Measurements from ENCODE around the gene ARID1B. TPM values are rescaled to one million over a fixed set of nuclear protein-coding genes. Genes with fewer than 3 reads are reported as not detected.

The ARID1B gene
- total RNA-seq, 1 experiment from 2014 or later, result 60.3 TPM

GRCh38 chr6:157255079-157255478, 477.9 kb downstream of the ARID1B start (continued):
- no peak for TF ChIP-seq NR3C1 (CRISPR knock-in tag; conservative IDR thresholded peaks at IDR 0.05; ENCODE audit: low read depth)
- TF ChIP-seq RELA (CRISPR knock-in tag; IDR thresholded peaks at IDR 0.05; ENCODE audit: borderline replicate concordance), result no peak
- TF ChIP-seq ZNF121 (CRISPR knock-in tag; IDR thresholded peaks at IDR 0.05), result no peak
- TF ChIP-seq ESRRA (CRISPR knock-in tag; IDR thresholded peaks at IDR 0.05; ENCODE audit: borderline replicate concordance), result no peak
- no peak for TF ChIP-seq ZBTB43 (CRISPR knock-in tag; IDR thresholded peaks at IDR 0.05)
- no peak for TF ChIP-seq KAT7 (CRISPR knock-in tag; IDR thresholded peaks at IDR 0.05; ENCODE audit: borderline replicate concordance)
- TF ChIP-seq FOXP1 (CRISPR knock-in tag; IDR thresholded peaks at IDR 0.05; ENCODE audit: borderline replicate concordance), result no peak
- TF ChIP-seq ZSCAN18 (CRISPR knock-in tag; IDR thresholded peaks at IDR 0.05), result no peak
- TF ChIP-seq EMX1 (CRISPR knock-in tag; IDR thresholded peaks at IDR 0.05), result no peak
- TF ChIP-seq, protein P1, sequence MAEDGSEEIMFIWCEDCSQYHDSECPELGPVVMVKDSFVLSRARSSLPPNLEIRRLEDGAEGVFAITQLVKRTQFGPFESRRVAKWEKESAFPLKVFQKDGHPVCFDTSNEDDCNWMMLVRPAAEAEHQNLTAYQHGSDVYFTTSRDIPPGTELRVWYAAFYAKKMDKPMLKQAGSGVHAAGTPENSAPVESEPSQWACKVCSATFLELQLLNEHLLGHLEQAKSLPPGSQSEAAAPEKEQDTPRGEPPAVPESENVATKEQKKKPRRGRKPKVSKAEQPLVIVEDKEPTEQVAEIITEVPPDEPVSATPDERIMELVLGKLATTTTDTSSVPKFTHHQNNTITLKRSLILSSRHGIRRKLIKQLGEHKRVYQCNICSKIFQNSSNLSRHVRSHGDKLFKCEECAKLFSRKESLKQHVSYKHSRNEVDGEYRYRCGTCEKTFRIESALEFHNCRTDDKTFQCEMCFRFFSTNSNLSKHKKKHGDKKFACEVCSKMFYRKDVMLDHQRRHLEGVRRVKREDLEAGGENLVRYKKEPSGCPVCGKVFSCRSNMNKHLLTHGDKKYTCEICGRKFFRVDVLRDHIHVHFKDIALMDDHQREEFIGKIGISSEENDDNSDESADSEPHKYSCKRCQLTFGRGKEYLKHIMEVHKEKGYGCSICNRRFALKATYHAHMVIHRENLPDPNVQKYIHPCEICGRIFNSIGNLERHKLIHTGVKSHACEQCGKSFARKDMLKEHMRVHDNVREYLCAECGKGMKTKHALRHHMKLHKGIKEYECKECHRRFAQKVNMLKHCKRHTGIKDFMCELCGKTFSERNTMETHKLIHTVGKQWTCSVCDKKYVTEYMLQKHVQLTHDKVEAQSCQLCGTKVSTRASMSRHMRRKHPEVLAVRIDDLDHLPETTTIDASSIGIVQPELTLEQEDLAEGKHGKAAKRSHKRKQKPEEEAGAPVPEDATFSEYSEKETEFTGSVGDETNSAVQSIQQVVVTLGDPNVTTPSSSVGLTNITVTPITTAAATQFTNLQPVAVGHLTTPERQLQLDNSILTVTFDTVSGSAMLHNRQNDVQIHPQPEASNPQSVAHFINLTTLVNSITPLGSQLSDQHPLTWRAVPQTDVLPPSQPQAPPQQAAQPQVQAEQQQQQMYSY (CRISPR knock-in tag; IDR thresholded peaks at IDR 0.05), result no peak

- Mint-ChIP-seq H3K27ac (no peak overlapping the region), H3K4me3 (no peak overlapping the region), H3K36me3 (no peaks in the 10 kb centered on the region), H3K27me3 (ENCODE audit: low read depth) (no peaks in the 10 kb centered on the region; the same call in 1 of the 2 replicates), H3K4me1 (no peaks in the 10 kb centered on the region), H3K9me3 (no peaks in the 10 kb centered on the region)
- TF ChIP-seq HMGXB4 (CRISPR knock-in tag; IDR thresholded peaks at IDR 0.05) (no peak), ZNF219 (CRISPR knock-in tag; IDR thresholded peaks at IDR 0.05; ENCODE audit: borderline replicate concordance) (no peak), ZNF232 (CRISPR knock-in tag; IDR thresholded peaks at IDR 0.05) (no peak), ZSCAN18 (CRISPR knock-in tag; IDR thresholded peaks at IDR 0.05) (no peak), SOX15 (CRISPR knock-in tag; IDR thresholded peaks at IDR 0.05) (no peak), RELA (CRISPR knock-in tag; IDR thresholded peaks at IDR 0.05; ENCODE audit: borderline replicate concordance) (no peak)
- TF ChIP-seq, protein P2, sequence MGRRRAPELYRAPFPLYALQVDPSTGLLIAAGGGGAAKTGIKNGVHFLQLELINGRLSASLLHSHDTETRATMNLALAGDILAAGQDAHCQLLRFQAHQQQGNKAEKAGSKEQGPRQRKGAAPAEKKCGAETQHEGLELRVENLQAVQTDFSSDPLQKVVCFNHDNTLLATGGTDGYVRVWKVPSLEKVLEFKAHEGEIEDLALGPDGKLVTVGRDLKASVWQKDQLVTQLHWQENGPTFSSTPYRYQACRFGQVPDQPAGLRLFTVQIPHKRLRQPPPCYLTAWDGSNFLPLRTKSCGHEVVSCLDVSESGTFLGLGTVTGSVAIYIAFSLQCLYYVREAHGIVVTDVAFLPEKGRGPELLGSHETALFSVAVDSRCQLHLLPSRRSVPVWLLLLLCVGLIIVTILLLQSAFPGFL (CRISPR knock-in tag; IDR thresholded peaks at IDR 0.05; ENCODE audit: borderline replicate concordance), result no peak
- ChIA-PET POLR2A (no interaction called here), CTCF (no interaction called here)
- no peak for DNase-seq (ENCODE audit: low spot score)
- no peak for ATAC-seq
Observed at GRCh38 chr6:157258878-157259277, 481.7 kb downstream of the ARID1B start.
